Neural cell (in vitro differentiated cells): Measurements from ENCODE around the gene SPDYE16.
"Not testable (repeated sequence)": the region's sequence is repeated elsewhere in the genome, so short reads cannot be mapped to it uniquely, and the experiment has no call there.

Experiments used
- CTCF ChIP-seq: fragments of 450-650 bp; IDR thresholded peaks from 2 replicates; pipeline ENCODE4 v1.5.1; 2014; ENCODE audit warnings: antibody characterized with exemption, mild to moderate bottlenecking, moderate library complexity; ENCODE audit not compliant: poor library complexity, severe bottlenecking
- EP300 ChIP-seq: fragments of 450-650 bp; conservative IDR thresholded peaks from 2 replicates; pipeline ENCODE4 v1.6.1; 2014; ENCODE audit warnings: antibody characterized with exemption, mild to moderate bottlenecking, moderate library complexity; ENCODE audit not compliant: poor library complexity, severe bottlenecking
- EZH2 ChIP-seq: fragments of 200-600, 300-800 bp; shearing (Covaris generic), sonication (generic); IDR thresholded peaks from 2 replicates; pipeline ENCODE4 v1.6.1; 2014; ENCODE audit warnings: antibody characterized with exemption, low read length, borderline replicate concordance, mild to moderate bottlenecking; ENCODE audit not compliant: insufficient read depth, poor library complexity, severe bottlenecking
- MXI1 ChIP-seq: fragments of 450-650 bp; conservative IDR thresholded peaks from 2 replicates; pipeline ENCODE4 v1.6.1; 2014; ENCODE audit warnings: antibody characterized with exemption, mild to moderate bottlenecking; ENCODE audit not compliant: poor library complexity, severe bottlenecking
- POLR2AphosphoS5 ChIP-seq: IDR thresholded peaks from 2 replicates; pipeline ENCODE4 v1.6.1; 2012
- RAD21 ChIP-seq: fragments of 450-650 bp; conservative IDR thresholded peaks from 2 replicates; pipeline ENCODE4 v1.6.1; 2014; ENCODE audit warnings: antibody characterized with exemption, mild to moderate bottlenecking, moderate library complexity
- REST ChIP-seq: IDR thresholded peaks from 2 replicates; pipeline ENCODE4 v1.6.1; 2012; ENCODE audit warnings: borderline replicate concordance
- SMC3 ChIP-seq: fragments of 450-650 bp; conservative IDR thresholded peaks from 2 replicates; pipeline ENCODE4 v1.6.1; 2014; ENCODE audit warnings: antibody characterized with exemption, mild to moderate bottlenecking, moderate library complexity; ENCODE audit not compliant: poor library complexity
- TAF1 ChIP-seq: IDR thresholded peaks from 2 replicates; pipeline ENCODE4 v1.6.1; 2012; ENCODE audit warnings: low read depth

GRCh38 chr7:76592694-76593093 is 49.6 kb upstream of the SPDYE16 start:
- not testable (repeated sequence) for TF ChIP-seq CTCF, POLR2AphosphoS5, EZH2, TAF1, EP300, REST, RAD21, MXI1, SMC3
